Brain microvascular endothelial cell (primary cell): ENCODE measurements around the gene SPTLC3.

Source experiments
- DNase-seq: peaks from one replicate; pipeline ENCODE4 v3.0.0-alpha.2; 2020
- H3K27ac ChIP-seq: fragments of 250-450 bp; sonication (Bioruptor Pico); 2 replicates; pipeline ENCODE4 v1.5.1; 2020; ENCODE audit warnings: mild to moderate bottlenecking, moderate library complexity
- H3K27me3 ChIP-seq: fragments of 250-450 bp; sonication (Bioruptor Pico); replicated peaks from 2 replicates; pipeline ENCODE4 v1.5.1; 2020; ENCODE audit warnings: mild to moderate bottlenecking
- H3K36me3 ChIP-seq: fragments of 250-450 bp; sonication (Bioruptor Pico); replicated peaks from 2 replicates; pipeline ENCODE4 v1.5.1; 2020; ENCODE audit warnings: mild to moderate bottlenecking
- H3K4me3 ChIP-seq: 2 replicates; pipeline ENCODE4 v1.5.1; 2011; ENCODE audit warnings: low read depth, mild to moderate bottlenecking, control low read depth, low read length, moderate library complexity
- CTCF ChIP-seq: IDR thresholded peaks from 2 replicates; pipeline ENCODE4 v1.5.1; 2011; ENCODE audit warnings: low read depth, mild to moderate bottlenecking, moderate library complexity, low read length, control low read depth, inconsistent platforms; ENCODE audit errors: missing control alignments
- in situ Hi-C: cut with HindIII; loops from 2 replicates; pipeline ENCODE4 v1.10.0; 2017; ENCODE audit warnings: low sequenced_read_pairs, low pct_ligation_motif_present

SPTLC3 gene

GRCh38 chr20:13186043-13186774, 177.4 kb downstream of the SPTLC3 start:
- no peaks in the 10 kb centered on the region for H3K27me3 ChIP-seq
- in situ Hi-C loops: no loop called here
- TF ChIP-seq CTCF: no peak
- no peak overlapping the region for H3K4me3 ChIP-seq
- no peak overlapping the region for H3K27ac ChIP-seq
- DNase-seq: no peak
- H3K36me3 ChIP-seq: no peaks in the 10 kb centered on the region

- Histone ChIP-seq H3K27ac (no peak overlapping the region), H3K4me3 (no peak overlapping the region), H3K36me3 (no peaks in the 10 kb centered on the region), H3K27me3 (no peaks in the 10 kb centered on the region)
- no peak for TF ChIP-seq CTCF
- DNase-seq: no peak
- in situ Hi-C loops: no loop called here
Measured at GRCh38 chr20:13187899-13188298, 179.1 kb downstream of the SPTLC3 start.

- Histone ChIP-seq H3K36me3 (no peaks in the 10 kb centered on the region), H3K27me3 (no peaks in the 10 kb centered on the region), H3K4me3 (no peak overlapping the region), H3K27ac (no peak overlapping the region)
- no peak for DNase-seq
- in situ Hi-C loops: no loop called here
- no peak for TF ChIP-seq CTCF
Measured at GRCh38 chr20:13199279-13199678, 190.5 kb downstream of the SPTLC3 start.

GRCh38 chr20:13200767-13201500, 192.2 kb downstream of the SPTLC3 start:
- H3K4me3 ChIP-seq: no peak overlapping the region
- no peak overlapping the region for H3K27ac ChIP-seq
- H3K36me3 ChIP-seq: no peaks in the 10 kb centered on the region
- in situ Hi-C loops: no loop called here
- no peak for TF ChIP-seq CTCF
- DNase-seq: no peak
- no peaks in the 10 kb centered on the region for H3K27me3 ChIP-seq

- no peak for DNase-seq
- H3K4me3 ChIP-seq: no peak overlapping the region
- in situ Hi-C loops: no loop called here
- no peaks in the 10 kb centered on the region for H3K27me3 ChIP-seq
- TF ChIP-seq CTCF: no peak
- H3K36me3 ChIP-seq: no peaks in the 10 kb centered on the region
- H3K27ac ChIP-seq: no peak overlapping the region
Measured at GRCh38 chr20:13202565-13202964, 193.8 kb downstream of the SPTLC3 start.
